Measurements from ENCODE around the gene FAAP100.

Gene FAAP100

DNA sequence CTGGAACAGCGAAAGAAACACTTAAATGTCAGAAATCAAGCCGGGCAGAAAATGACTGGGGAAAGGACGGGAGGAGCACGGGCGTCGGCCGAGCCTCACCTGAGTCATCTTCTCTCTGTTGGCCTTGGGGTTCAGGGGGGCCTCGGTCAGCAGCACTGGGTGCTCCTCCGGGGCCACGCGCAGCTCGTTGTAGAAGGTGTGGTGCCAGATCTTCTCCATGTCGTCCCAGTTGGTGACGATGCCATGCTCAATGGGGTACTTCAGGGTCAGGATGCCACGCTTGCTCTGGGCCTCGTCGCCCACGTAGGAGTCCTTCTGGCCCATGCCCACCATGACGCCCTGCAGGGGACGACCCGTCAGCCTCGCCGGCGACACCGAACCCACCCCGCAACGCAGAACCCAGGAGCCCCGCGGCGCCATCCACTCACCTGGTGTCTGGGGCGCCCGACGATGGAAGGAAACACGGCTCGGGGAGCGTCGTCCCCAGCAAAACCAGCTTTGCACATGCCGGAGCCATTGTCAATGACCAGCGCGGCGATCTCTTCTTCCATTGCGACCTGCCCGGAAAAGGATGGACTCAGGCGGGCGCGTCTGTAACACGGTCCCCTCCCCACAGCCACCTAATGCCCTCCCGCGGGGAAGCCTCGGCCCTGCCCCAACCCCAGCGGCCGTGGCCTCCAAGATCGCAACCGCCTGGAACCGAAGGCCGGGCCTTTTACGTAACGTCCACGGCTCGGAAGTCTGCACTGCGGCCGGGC lies 40.2 kb downstream of the FAAP100 start:
- DNase-seq (ENCODE audit: low spot score), result peak; percentile 22

DNA sequence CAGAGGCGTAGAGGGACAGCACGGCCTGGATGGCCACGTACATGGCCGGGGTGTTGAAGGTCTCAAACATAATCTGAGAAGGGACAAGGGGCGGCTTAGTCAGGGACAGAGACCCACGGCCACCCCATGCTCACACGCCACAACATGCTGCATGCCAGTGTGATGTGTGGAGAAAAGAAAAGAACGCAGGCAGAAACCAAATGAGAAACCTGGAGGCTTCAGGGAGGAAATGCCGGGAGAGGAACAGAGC lies 40.7 kb downstream of the FAAP100 start:
- DNase-seq (ENCODE audit: low spot score), result no peak

GRCh38 chr17:81510785-81511553 lies 41.2 kb downstream of the FAAP100 start:
- peak; percentile 40 for DNase-seq (ENCODE audit: low spot score)

- DNase-seq (ENCODE audit: low spot score), result no peak
Measured at GRCh38 chr17:81509972-81510784, 42.0 kb downstream of the FAAP100 start.

GRCh38 chr17:81509207-81509971 lies 42.8 kb downstream of the FAAP100 start:
- DNase-seq (ENCODE audit: low spot score), result peak; percentile 33

GRCh38 chr17:81508639-81509206 lies 43.4 kb downstream of the FAAP100 start:
- DNase-seq (ENCODE audit: low spot score), result no peak

DNA sequence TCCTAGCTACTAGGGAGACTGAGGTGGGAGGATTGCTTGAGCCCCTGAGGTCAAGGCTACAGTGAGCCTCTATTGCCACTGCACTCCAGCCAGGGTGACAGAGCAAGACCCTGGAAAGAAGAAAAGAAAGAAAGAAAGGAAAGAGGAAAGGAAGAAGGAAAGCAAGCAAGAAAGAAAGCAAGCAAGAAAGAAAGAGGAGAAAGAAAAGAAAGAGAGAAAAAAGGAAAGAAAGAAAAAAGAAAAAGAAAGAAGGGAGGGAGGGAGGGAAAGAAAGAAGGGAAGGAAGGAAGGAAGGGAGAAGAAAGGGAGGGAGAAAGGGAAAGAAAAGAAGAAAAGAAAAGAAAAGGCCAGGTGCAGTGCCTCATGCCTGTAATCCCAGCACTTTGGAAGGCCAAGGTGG lies 48.5 kb downstream of the FAAP100 start:
- DNase-seq (ENCODE audit: low spot score), result no peak

DNA sequence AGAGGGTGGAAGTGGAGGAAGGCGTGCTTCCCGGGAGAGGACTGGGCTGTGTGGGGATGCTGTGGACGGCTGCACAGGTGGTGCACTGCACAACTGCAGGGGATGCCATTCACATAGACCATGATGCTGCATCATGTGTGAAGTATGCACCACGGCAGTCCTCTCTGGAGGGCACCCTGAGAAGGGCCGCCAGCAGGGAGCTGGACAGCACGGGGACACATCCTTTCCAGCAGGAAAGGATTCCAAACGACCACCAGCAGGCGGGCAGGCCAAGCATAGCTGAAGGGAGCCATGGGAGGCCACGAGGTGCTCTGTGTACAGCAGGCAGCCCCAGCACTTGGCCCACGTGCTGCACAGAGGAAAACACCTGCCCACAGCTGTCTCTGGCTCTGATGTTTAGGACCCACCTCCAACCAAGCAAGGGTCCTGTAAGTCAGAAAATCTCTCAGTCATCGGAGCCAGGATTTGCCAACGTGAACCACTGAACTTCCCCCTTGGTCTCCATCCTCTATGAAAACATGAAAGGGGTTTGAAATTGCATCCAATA lies 49.6 kb downstream of the FAAP100 start:
- no peak for DNase-seq (ENCODE audit: low spot score)

DNA sequence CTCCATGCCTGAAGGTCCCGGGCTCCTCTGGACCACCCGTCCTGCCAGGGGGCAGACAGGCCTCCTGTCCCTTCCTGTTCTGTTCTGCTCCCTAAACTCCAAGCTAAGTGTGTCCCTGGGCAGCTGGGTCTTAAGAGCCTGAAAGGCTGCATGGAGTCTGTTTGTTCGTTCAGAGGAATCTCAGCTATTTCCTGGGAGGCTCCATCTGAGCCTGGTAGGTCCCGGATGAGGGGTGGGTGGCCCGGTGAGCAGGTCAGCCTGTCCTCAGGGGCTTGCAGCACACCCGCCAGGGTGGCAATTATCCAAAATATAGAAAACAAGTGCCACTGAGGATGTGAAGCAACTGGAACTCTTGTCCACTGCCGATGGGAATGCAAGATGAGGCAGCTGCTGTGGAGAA lies 52.1 kb downstream of the FAAP100 start:
- no peak for DNase-seq (ENCODE audit: low spot score)

DNA sequence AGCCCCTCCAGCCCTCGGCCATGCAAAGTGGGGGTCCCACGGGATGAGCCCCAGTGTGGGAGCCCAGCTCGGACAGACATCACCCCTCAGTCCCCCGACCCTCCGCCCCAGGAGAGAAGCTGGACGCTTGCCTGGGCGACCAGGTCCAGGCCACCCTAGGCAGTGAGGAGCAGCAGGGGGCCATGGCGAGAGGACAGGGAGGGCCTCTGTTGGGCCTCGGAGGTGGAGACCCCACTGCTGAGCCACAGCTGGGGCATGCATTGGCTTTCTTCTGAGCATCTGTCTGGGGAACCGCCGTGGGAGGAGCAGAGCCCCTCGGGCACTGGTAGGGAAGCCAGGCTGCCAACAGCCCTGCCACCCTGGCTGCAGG lies 52.6 kb downstream of the FAAP100 start:
- no peak for DNase-seq (ENCODE audit: low spot score)

GRCh38 chr17:81498953-81499600 lies 53.1 kb downstream of the FAAP100 start:
- DNase-seq (ENCODE audit: low spot score), result no peak

DNA sequence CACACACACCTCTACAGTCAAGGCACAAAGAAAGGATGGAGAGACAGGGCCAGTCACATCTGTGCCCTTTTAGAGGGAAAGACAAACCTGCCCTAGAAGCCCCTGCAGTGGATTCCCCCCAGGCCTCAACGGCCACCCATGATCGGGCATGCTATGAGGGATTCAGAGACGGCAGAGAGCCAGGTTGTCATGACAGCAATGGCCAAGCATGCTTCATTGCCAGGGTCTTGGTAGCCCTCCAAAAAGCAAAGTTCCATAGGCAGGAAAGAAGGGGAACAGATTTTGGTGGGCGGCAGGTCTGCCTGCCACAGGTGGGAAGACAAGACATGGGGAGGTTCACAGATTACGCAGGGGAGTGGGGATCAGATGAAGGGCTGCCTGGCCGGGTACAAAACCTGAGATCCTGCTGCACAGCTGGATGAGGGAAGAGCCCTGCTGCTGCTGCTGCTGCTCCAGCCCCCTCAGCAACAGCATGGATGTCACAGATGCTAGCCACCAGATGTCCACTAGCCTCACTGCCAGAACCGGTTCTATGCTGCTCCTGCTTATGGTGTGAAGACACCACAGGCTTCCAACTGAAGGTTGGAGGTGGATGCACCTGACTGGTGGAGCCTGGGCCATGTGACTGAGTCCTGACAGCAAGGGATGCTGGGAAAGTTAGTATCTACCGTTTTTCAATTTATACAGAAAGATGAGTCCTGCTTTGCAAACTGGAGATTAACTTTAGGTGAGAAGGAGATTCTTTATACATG lies 57.4 kb downstream of the FAAP100 start:
- DNase-seq (ENCODE audit: low spot score), result no peak

DNA sequence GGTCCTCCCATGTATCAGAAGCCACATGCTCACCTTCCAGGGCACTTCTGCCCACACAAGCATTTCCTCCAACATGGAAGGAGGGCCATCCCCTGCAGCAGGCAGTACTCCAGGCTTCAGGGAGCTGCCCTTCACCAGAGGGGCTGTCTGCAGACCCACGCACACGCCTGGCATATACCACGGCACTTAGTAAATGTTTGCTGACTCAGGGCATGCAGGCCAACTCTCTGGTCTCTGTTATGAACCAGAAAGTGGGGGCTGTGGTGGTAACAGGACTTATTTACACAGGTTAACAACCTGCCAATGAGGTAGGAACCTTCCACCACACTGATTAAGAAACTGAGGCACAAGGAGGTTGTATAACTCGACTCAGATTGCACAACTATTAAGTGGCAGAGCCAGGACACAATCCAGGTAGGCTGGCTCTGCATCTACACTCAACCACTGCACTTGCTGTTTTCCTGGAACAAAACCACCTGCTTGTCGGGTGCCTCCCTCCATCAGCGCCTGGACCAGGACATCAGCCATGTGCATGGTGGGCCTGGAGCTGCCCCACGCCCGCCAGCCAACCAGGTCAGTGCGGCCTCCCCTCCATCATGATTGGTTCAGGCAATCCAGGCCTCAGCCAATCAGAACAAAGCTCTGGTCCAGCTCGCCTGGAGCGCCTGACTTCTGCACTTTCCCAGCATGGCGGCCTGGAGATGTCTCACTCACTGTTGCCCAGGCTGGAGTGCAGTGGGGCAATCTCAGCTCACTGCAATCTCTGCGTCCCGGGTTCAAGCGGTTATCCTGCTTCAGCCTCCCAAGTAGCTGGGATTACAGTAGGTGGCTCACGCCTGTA lies 58.7 kb downstream of the FAAP100 start:
- no peak for DNase-seq (ENCODE audit: low spot score)

DNA sequence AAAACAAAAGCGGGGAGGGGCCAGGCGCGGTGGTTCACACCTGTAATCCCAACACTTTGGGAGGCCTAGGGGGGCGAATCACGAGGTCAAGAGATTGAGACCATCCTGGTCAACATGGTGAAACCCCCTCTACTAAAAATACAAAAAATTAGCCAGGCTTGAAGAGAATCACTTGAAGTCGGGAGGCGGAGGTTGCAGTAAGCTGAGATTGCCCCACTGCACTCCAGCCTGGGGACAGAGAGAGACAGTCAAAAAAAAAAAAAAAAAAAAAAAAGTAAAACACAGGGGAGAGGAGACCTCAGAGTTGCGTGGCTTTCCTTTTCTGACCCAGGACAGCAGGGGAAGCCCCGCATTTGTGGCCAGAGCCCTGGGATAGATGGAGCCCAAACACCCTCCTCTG lies 59.4 kb downstream of the FAAP100 start:
- no peak for DNase-seq (ENCODE audit: low spot score)

- DNase-seq (ENCODE audit: low spot score), result no peak
Measured at GRCh38 chr17:81492202-81492601, 60.0 kb downstream of the FAAP100 start.

DNA sequence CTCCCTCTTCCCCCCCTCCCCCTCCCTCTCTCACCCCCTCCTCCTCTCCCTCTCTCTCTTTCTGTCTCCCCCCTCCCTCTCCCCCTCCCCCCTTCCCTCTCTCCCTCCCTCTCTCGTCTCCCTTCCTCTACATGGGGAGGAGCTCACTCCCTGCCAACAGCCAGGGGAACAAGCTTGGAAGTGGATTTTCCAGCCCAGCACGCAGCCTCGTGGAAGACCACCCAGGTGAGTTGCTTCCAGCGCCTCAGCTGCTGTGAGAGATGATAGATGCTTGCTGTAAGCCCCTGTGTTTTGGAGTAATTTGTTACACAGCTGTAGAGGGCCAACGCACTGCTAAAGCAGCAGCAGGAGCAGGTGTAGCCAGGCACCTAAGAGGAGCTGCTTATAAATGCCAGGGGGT lies 60.4 kb downstream of the FAAP100 start:
- no peak for DNase-seq (ENCODE audit: low spot score)

DNA sequence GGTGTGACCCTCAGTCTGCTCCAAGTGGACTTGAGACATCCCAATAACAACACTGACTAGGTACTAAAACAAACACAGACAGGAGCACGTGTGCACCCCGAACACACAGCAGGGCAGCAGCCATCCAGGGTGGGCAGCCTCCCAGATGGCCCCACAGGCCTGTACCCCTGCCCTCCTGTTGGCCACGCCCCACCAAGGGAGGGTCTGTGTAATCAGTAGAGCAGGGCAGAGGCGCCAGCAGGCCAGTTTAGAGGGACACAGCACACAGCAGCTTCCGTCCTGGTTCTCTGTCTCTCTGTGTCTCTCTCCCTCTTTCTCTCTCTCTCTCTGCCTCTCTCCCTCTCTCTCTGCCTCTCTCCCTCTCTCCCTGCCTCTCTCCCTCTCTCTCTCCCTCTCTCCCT lies 61.0 kb downstream of the FAAP100 start:
- DNase-seq (ENCODE audit: low spot score), result no peak

DNA sequence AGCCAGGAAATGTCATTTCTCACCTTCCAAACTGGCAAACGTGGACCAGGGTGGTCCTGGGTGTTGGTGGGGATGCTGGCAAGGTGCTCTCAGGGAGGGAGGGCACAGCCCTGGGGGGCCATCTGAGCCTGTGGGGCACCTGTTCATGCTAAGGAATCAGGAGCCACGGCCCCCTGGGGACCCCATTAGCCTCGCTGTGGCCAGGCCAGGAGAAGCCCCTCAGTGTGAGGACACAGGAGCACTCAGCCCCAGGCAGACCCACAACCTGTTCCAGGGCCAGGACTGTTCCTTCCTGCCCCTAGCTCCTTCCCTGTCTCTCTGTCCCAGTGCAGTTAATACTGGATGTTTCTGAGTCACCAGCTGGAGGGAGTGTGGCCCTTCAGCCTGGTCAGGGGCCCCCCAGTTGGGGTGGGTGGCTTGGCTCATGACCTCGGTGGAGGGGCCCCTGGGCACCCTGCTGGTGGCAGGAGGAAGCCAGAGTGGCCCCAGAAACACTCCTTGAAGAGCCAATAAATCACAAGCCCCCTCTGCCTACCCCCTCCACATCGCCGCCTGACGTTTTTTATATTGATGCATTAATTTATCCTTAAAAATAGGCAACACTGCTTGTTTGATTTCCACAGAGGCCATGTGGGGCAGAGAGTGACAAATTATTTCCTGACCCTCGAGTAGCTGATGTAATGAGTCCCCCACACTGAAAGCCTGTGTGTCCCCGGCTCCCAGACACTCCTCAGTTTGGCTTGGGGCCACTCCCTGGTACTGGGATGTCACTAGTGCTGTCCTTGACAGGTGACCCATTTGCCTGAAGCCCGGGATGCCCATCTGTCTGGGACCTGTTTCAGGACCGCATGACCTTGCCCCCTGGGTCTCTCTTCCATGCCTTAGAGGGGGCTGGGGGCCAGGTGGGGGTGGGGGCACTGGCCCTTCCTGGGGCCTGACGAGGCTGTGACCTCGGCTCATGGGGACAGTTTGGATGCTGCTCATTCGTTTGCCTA lies 61.9 kb downstream of the FAAP100 start:
- no peak for DNase-seq (ENCODE audit: low spot score)

Data from CD4-positive, alpha-beta T cell treated with Interleukin-15 for 4 hours (primary cell).